GM10266 (cell line): ENCODE results near the gene XKR8.

Experiments
- DNase-seq: peaks from one replicate; pipeline ENCODE4 v3.0.0; 2012; ENCODE audit errors: extremely low spot score
- CTCF ChIP-seq: IDR thresholded peaks from 2 replicates; pipeline ENCODE4 v1.5.1; 2012; ENCODE audit warnings: mild to moderate bottlenecking, low read depth; ENCODE audit not compliant: control insufficient read depth, insufficient read depth; ENCODE audit errors: missing control alignments

Gene XKR8

GRCh38 chr1:27934818-27935549 lies 24.8 kb upstream of the XKR8 start, which contains the start of gene SMPDL3B:
TSS of gene SMPDL3B (plus strand) at chr1:27935000. CDS start at chr1:27935184, 184 bp downstream.
- DNase-seq: no peak

GRCh38 chr1:27935721-27936120 lies 24.1 kb upstream of the XKR8 start:
- no peak for DNase-seq
- no peak for TF ChIP-seq CTCF

More at GRCh38 chr1:27934818-27935549, 24.8 kb upstream of the XKR8 start, which contains the start of gene SMPDL3B:
- no peak for TF ChIP-seq CTCF

GRCh38 chr1:27936370-27936769 lies 23.4 kb upstream of the XKR8 start:
- DNase-seq: no peak
- no peak for TF ChIP-seq CTCF

- DNase-seq: no peak
- TF ChIP-seq CTCF: no peak
These were observed 22.3 kb upstream of the XKR8 start for GRCh38 chr1:27937524-27937836.

GRCh38 chr1:27938488-27938887 lies 21.3 kb upstream of the XKR8 start:
- TF ChIP-seq CTCF: no peak
- no peak for DNase-seq

- peak; percentile 45 for TF ChIP-seq CTCF
- DNase-seq: peak; percentile 58
These were observed 19.5 kb upstream of the XKR8 start for GRCh38 chr1:27940297-27940696.

GRCh38 chr1:27940870-27941560 lies 18.8 kb upstream of the XKR8 start:
- TF ChIP-seq CTCF: no peak
- DNase-seq: no peak
